Mucosa of descending colon (tissue), 3 donors: Measurements from ENCODE around the gene NR2F2. TPM values are rescaled to one million over a fixed set of nuclear protein-coding genes. Genes with fewer than 3 reads are reported as not detected.

Source experiments
- ATAC-seq: fragments of 200-7000 bp; cut with Tn5 transposase; one replicate; pipeline ENCODE4 v1.9.1; 2020; ENCODE audit warnings: mild to moderate bottlenecking, moderate library complexity
- DNase-seq, 3 donors: peaks; one replicate each; pipeline ENCODE4 v3.0.0-alpha.2; 2020
- H3K36me3 ChIP-seq: fragments of 200-600 bp; one replicate; pipeline ENCODE4 v1.8.0; 2021; ENCODE audit warnings: low read depth, mild to moderate bottlenecking
- H3K4me1 ChIP-seq: fragments of 200-600 bp; one replicate; pipeline ENCODE4 v1.8.0; 2021; ENCODE audit warnings: low read depth, mild to moderate bottlenecking
- H3K4me3 ChIP-seq: fragments of 200-600 bp; one replicate; pipeline ENCODE4 v1.8.0; 2021; ENCODE audit warnings: mild to moderate bottlenecking
- H3K9me3 ChIP-seq: fragments of 200-600 bp; one replicate; pipeline ENCODE4 v1.8.0; 2021; ENCODE audit warnings: mild to moderate bottlenecking
- CTCF ChIP-seq: fragments of 200-600 bp; IDR thresholded peaks from one replicate; pipeline ENCODE4 v1.8.0; 2022; ENCODE audit warnings: antibody characterized with exemption, mild to moderate bottlenecking
- intact Hi-C, 2 donors: fragments of 100-400 bp; cut with DNase I in 1 of 2; cut with micrococcal nuclease in 1 of 2; formaldehyde crosslinking; loops; one replicate each; pipeline versions ENCODE4 v1.11.0 to v1.11.1; 2022; cut with DNase I, micrococcal nuclease
- total RNA-seq, 3 donors: library from RNA; stranded (reverse); fragmentation: NEBNext Ultra II Directional in 2 of 3; extraction: Animal tissue kit (Norgen Biotek cat#: 25700) in 2 of 3; gene quantifications; one replicate each; pipeline versions ENCODE4 v1.2.1 to v1.2.4, GENCODE V29; 2021 to 2023
- donor health status: DM: no; HTN: no; CAD: no; lungs with moderate emphysema.
- donor health status: DM: no; HTN: no; CAD: no.
- donor health status: DM: no; HTN: yes; CAD: no.

Gene NR2F2
- total RNA-seq, 3 donors from 2014 or later, result 31.9 to 79.3 (median 36.8) TPM

GRCh38 chr15:96344060-96344705 is 13.7 kb downstream of the NR2F2 start:
- DNase-seq, result no peak

GRCh38 chr15:96344706-96345559 is 14.4 kb downstream of the NR2F2 start:
- no peaks in the 10 kb centered on the region for H3K9me3 ChIP-seq
- DNase-seq (no peak), ATAC-seq (no peak)
- H3K4me3 ChIP-seq, result no peak overlapping the region
- no peaks in the 10 kb centered on the region for H3K36me3 ChIP-seq
- TF ChIP-seq CTCF, result no peak
- intact Hi-C loops, result loop anchor here in 1 of 2 donors (10.0 kb wide), 1 partner anchor 1080 kb away; no protein-coding TSS in a partner anchor
- H3K4me1 ChIP-seq, result peaks cover 26% of the 10 kb centered on the region

More at GRCh38 chr15:96344060-96344705, 13.7 kb downstream of the NR2F2 start:
- Histone ChIP-seq H3K4me3 (no peak overlapping the region), H3K4me1 (peaks cover 26% of the 10 kb centered on the region), H3K36me3 (no peaks in the 10 kb centered on the region), H3K9me3 (no peaks in the 10 kb centered on the region)
- ATAC-seq, result no peak
- intact Hi-C loops, result loop anchor here in 1 of 2 donors (10.0 kb wide), 1 partner anchor 1079 kb away; no protein-coding TSS in a partner anchor
- TF ChIP-seq CTCF, result no peak

- intact Hi-C loops, result loop anchor here in 1 of 2 donors (10.0 kb wide), 1 partner anchor 1081 kb away; no protein-coding TSS in a partner anchor
- no peaks in the 10 kb centered on the region for H3K36me3 ChIP-seq
- no peak overlapping the region for H3K4me3 ChIP-seq
- ATAC-seq (peak; percentile 74), DNase-seq (peak in 2 of 3 donors; percentile 59 to 67)
- no peaks in the 10 kb centered on the region for H3K9me3 ChIP-seq
- H3K4me1 ChIP-seq, result peaks cover 26% of the 10 kb centered on the region
- no peak for TF ChIP-seq CTCF
These were observed 15.3 kb downstream of the NR2F2 start for GRCh38 chr15:96345560-96346399.

- intact Hi-C loops, result loop anchor here in 1 of 2 donors (10.0 kb wide), 1 partner anchor 1082 kb away; no protein-coding TSS in a partner anchor
- TF ChIP-seq CTCF, result no peak
These were observed 16.0 kb downstream of the NR2F2 start for GRCh38 chr15:96346409-96346970.

More at GRCh38 chr15:96346409-96346970, 16.0 kb downstream of the NR2F2 start:
- no peaks in the 10 kb centered on the region for H3K9me3 ChIP-seq
- H3K4me3 ChIP-seq, result no peak overlapping the region
- ATAC-seq, result no peak
- peaks cover 26% of the 10 kb centered on the region for H3K4me1 ChIP-seq
- DNase-seq, result no peak
- no peaks in the 10 kb centered on the region for H3K36me3 ChIP-seq
